ENCODE measurements around the gene NACA2. TPM values are rescaled to one million over a fixed set of nuclear protein-coding genes. Genes with fewer than 3 reads are reported as not detected.

The NACA2 gene
- total and polyA plus RNA-seq, 4 donors = 0.08 to 0.32 TPM; not detected in 2

- H3K4me3 ChIP-seq (ENCODE audit: low read depth in 1 of 3, low read length in 3 of 3) = no peak overlapping the region
- no peak for DNase-seq (ENCODE audit: low spot score)
- no peaks in the 10 kb centered on the region for H3K27me3 ChIP-seq (ENCODE audit: control insufficient read depth in 4 of 4, insufficient read depth in 4 of 4, low read length in 3 of 4)
- WGBS = 94% methylated on average over 5 of the region's 5 CpGs
- no peak for TF ChIP-seq JUND (IDR thresholded peaks at IDR 0.05)
- TF ChIP-seq YY1 (IDR thresholded peaks at IDR 0.05) = no peak
- TF ChIP-seq GABPA (IDR thresholded peaks at IDR 0.05 in 1 of 2, conservative IDR thresholded peaks at IDR 0.05 in 1 of 2) = no peak
- no peak overlapping the region for H3K9ac ChIP-seq (ENCODE audit: low read depth in 1 of 2, low read length in 2 of 2)
- H3K9me3 ChIP-seq (ENCODE audit: control insufficient read depth in 4 of 4, low read length in 3 of 4) = no peaks in the 10 kb centered on the region
- H3K36me3 ChIP-seq (ENCODE audit: control insufficient read depth in 4 of 4, insufficient read depth in 3 of 4, low read depth in 1 of 4, low read length in 3 of 4) = no peaks in the 10 kb centered on the region
- H3K27ac ChIP-seq (ENCODE audit: low read depth in 1 of 2, low read length in 2 of 2) = no peak overlapping the region
- peaks cover 0 to 5% (median 2%) of the 10 kb centered on the region in 4 donors for H3K4me1 ChIP-seq (ENCODE audit: control insufficient read depth in 4 of 4, insufficient read depth in 4 of 4, low read length in 3 of 4)
These were observed 3.3 kb upstream of the NACA2 start for GRCh38 chr17:61594294-61594825.

GRCh38 chr17:61593426-61593825, 2.4 kb upstream of the NACA2 start:
- Histone ChIP-seq H3K9ac (ENCODE audit: low read depth in 1 of 2, low read length in 2 of 2) (no peak overlapping the region), H3K27me3 (ENCODE audit: control insufficient read depth in 4 of 4, insufficient read depth in 4 of 4, low read length in 3 of 4) (no peaks in the 10 kb centered on the region), H3K4me1 (ENCODE audit: control insufficient read depth in 4 of 4, insufficient read depth in 4 of 4, low read length in 3 of 4) (peaks cover 0 to 5% (median 2%) of the 10 kb centered on the region in 4 donors), H3K9me3 (ENCODE audit: control insufficient read depth in 4 of 4, low read length in 3 of 4) (no peaks in the 10 kb centered on the region), H3K27ac (ENCODE audit: low read depth in 1 of 2, low read length in 2 of 2) (no peak overlapping the region), H3K4me3 (ENCODE audit: low read depth in 1 of 3, low read length in 3 of 3) (no peak overlapping the region), H3K36me3 (ENCODE audit: control insufficient read depth in 4 of 4, insufficient read depth in 3 of 4, low read depth in 1 of 4, low read length in 3 of 4) (no peaks in the 10 kb centered on the region)
- 77% methylated on average over 7 of the region's 7 CpGs for WGBS
- TF ChIP-seq HNF4A (conservative IDR thresholded peaks at IDR 0.05) (no peak), ATF3 (IDR thresholded peaks at IDR 0.05) (no peak), CTCF (IDR thresholded peaks at IDR 0.05; ENCODE audit: low read depth, low read length, missing input control) (no peak), FOXA1 (IDR thresholded peaks at IDR 0.05) (no peak), REST (IDR thresholded peaks at IDR 0.05) (no peak)
- no peak for DNase-seq (ENCODE audit: low spot score)

- H3K9ac ChIP-seq (ENCODE audit: low read depth in 1 of 2, low read length in 2 of 2) = no peak overlapping the region
- peaks cover 0 to 5% (median 2%) of the 10 kb centered on the region in 4 donors for H3K4me1 ChIP-seq (ENCODE audit: control insufficient read depth in 4 of 4, insufficient read depth in 4 of 4, low read length in 3 of 4)
- H3K27ac ChIP-seq (ENCODE audit: low read depth in 1 of 2, low read length in 2 of 2) = no peak overlapping the region
- H3K9me3 ChIP-seq (ENCODE audit: control insufficient read depth in 4 of 4, low read length in 3 of 4) = no peaks in the 10 kb centered on the region
- no peaks in the 10 kb centered on the region for H3K36me3 ChIP-seq (ENCODE audit: control insufficient read depth in 4 of 4, insufficient read depth in 3 of 4, low read depth in 1 of 4, low read length in 3 of 4)
- TF ChIP-seq HNF4G (IDR thresholded peaks at IDR 0.05) = no peak
- TF ChIP-seq NR2F2 (IDR thresholded peaks at IDR 0.05) = no peak
- TF ChIP-seq EGR1 (IDR thresholded peaks at IDR 0.05; ENCODE audit: low read depth in 2 of 2) = no peak
- TF ChIP-seq ZBTB33 (IDR thresholded peaks at IDR 0.05) = no peak
- no peak for TF ChIP-seq RAD21 (IDR thresholded peaks at IDR 0.05)
- TF ChIP-seq HNF4A (conservative IDR thresholded peaks at IDR 0.05) = no peak
- no peak for TF ChIP-seq SP1 (IDR thresholded peaks at IDR 0.05)
- DNase-seq (ENCODE audit: low spot score) = no peak
- H3K4me3 ChIP-seq (ENCODE audit: low read depth in 1 of 3, low read length in 3 of 3) = no peak overlapping the region
- no peaks in the 10 kb centered on the region for H3K27me3 ChIP-seq (ENCODE audit: control insufficient read depth in 4 of 4, insufficient read depth in 4 of 4, low read length in 3 of 4)
- 94% methylated on average over 8 of the region's 8 CpGs for WGBS
These were observed 911 bp upstream of the NACA2 start for GRCh38 chr17:61591930-61592329.
